HepG2 (cell line): ENCODE results near the gene ANKRD39. TPM values are rescaled to one million over a fixed set of nuclear protein-coding genes. Genes with fewer than 3 reads are reported as not detected.

ENCODE experiments used
- AGO1 ChIP-seq: fragments of 200-400 bp; formaldehyde crosslinking; IDR thresholded peaks from 2 replicates; pipeline ENCODE4 v1.6.1; 2017; ENCODE audit warnings: mild to moderate bottlenecking, low read depth, low read length, moderate library complexity; ENCODE audit not compliant: poor library complexity, severe bottlenecking
- ATF4 ChIP-seq, 2 experiments: fragments of 450-650 bp in 1 of 2; sonication (generic) in 1 of 2; formaldehyde crosslinking; IDR thresholded peaks; 2 replicates each; pipeline versions ENCODE4 v1.5.0 to v1.8.0; 2020 to 2022; ENCODE audit warnings: mild to moderate bottlenecking in 1 of 2, missing genetic modification reagents in 1 of 2
- ATF7-NPFF ChIP-seq: sonication (generic); formaldehyde crosslinking; IDR thresholded peaks from 2 replicates; pipeline ENCODE4 v1.8.1; 2023; ENCODE audit warnings: mild to moderate bottlenecking, low read depth, missing genetic modification reagents, moderate library complexity
- CCDC6 ChIP-seq: sonication (generic); formaldehyde crosslinking; IDR thresholded peaks from 2 replicates; pipeline ENCODE4 v1.8.1; 2022; ENCODE audit warnings: mild to moderate bottlenecking, missing genetic modification reagents, moderate library complexity
- CEBPB ChIP-seq: IDR thresholded peaks from 2 replicates; pipeline ENCODE4 v1.6.1; 2011; ENCODE audit warnings: low read depth, low read length, improper control_type of control experiment, borderline replicate concordance
- FLYWCH1 ChIP-seq: sonication (generic); formaldehyde crosslinking; IDR thresholded peaks from 2 replicates; pipeline ENCODE4 v1.8.1; 2023; ENCODE audit warnings: mild to moderate bottlenecking, missing genetic modification reagents
- HES4 ChIP-seq: sonication (generic); formaldehyde crosslinking; IDR thresholded peaks from 2 replicates; pipeline ENCODE4 v1.9.0; 2021; ENCODE audit warnings: mild to moderate bottlenecking, missing genetic modification reagents, borderline replicate concordance
- LCORL ChIP-seq, 2 experiments: fragments of 450-650 bp in 1 of 2; sonication (generic) in 1 of 2; formaldehyde crosslinking in 1 of 2; IDR thresholded peaks; 2 replicates each; pipeline versions ENCODE4 v1.5.0 to v1.6.1; 2017 to 2020; ENCODE audit warnings: antibody characterized with exemption in 1 of 2, missing genetic modification reagents in 1 of 2
- PHF5A ChIP-seq: IDR thresholded peaks from one replicate; pipeline ENCODE4 v1.6.1; 2018; ENCODE audit warnings: low read depth, missing genetic modification reagents; ENCODE audit not compliant: unreplicated experiment
- PLSCR1 ChIP-seq: sonication (generic); formaldehyde crosslinking; IDR thresholded peaks from 2 replicates; pipeline ENCODE4 v1.5.0; 2020; ENCODE audit warnings: missing genetic modification reagents, mild to moderate bottlenecking, borderline replicate concordance
- POGZ ChIP-seq: sonication (generic); formaldehyde crosslinking; IDR thresholded peaks from 2 replicates; pipeline ENCODE4 v1.4.0; 2020; ENCODE audit warnings: mild to moderate bottlenecking, missing genetic modification reagents
- POLR2AphosphoS2 ChIP-seq: IDR thresholded peaks from 2 replicates; pipeline ENCODE4 v1.6.1; 2011; ENCODE audit warnings: low read depth, low read length, improper control_type of control experiment
- RBFOX2 ChIP-seq: fragments of 200-400 bp; formaldehyde crosslinking; IDR thresholded peaks from 2 replicates; pipeline ENCODE4 v1.6.1; 2017; ENCODE audit warnings: low read depth, mild to moderate bottlenecking, low read length
- SATB2 ChIP-seq: sonication (generic); formaldehyde crosslinking; IDR thresholded peaks from 2 replicates; pipeline ENCODE4 v1.5.0; 2020; ENCODE audit warnings: missing genetic modification reagents
- SMARCE1 ChIP-seq: fragments of 450-650 bp; IDR thresholded peaks from 2 replicates; pipeline ENCODE4 v1.6.1; 2017; ENCODE audit warnings: borderline replicate concordance
- SNAI1 ChIP-seq: sonication (generic); formaldehyde crosslinking; IDR thresholded peaks from 2 replicates; pipeline ENCODE4 v1.5.0; 2020; ENCODE audit warnings: mild to moderate bottlenecking, missing genetic modification reagents, borderline replicate concordance
- SOX13 ChIP-seq, 3 experiments: fragments of 450-650 bp in 1 of 3; sonication (generic) in 1 of 3; formaldehyde crosslinking in 1 of 3; IDR thresholded peaks in 2 of 3; conservative IDR thresholded peaks in 1 of 3; 2 replicates each; pipeline versions ENCODE4 v1.5.0 to v1.6.1; 2016 to 2020; ENCODE audit warnings: antibody characterized with exemption in 1 of 3, mild to moderate bottlenecking in 1 of 3, missing compliant biosample characterization in 1 of 3, missing genetic modification reagents in 1 of 3, moderate library complexity in 1 of 3
- TIGD3 ChIP-seq: sonication (generic); formaldehyde crosslinking; IDR thresholded peaks from 2 replicates; pipeline ENCODE4 v1.5.1; 2020; ENCODE audit warnings: mild to moderate bottlenecking, missing genetic modification reagents, borderline replicate concordance
- YEATS2 ChIP-seq: sonication (generic); formaldehyde crosslinking; IDR thresholded peaks from 2 replicates; pipeline ENCODE4 v1.4.0; 2020; ENCODE audit warnings: missing genetic modification reagents, borderline replicate concordance
- ZFP37 ChIP-seq: sonication (generic); formaldehyde crosslinking; IDR thresholded peaks from 2 replicates; pipeline ENCODE4 v1.4.0; 2020; ENCODE audit warnings: missing genetic modification reagents, borderline replicate concordance
- ZNF17 ChIP-seq: sonication (generic); formaldehyde crosslinking; IDR thresholded peaks from 2 replicates; pipeline ENCODE4 v1.5.0; 2020; ENCODE audit warnings: mild to moderate bottlenecking, missing genetic modification reagents
- ZNF225 ChIP-seq: sonication (generic); formaldehyde crosslinking; IDR thresholded peaks from 2 replicates; pipeline ENCODE4 v1.4.0; 2020; ENCODE audit warnings: mild to moderate bottlenecking, missing genetic modification reagents
- ZNF33A ChIP-seq: sonication (generic); formaldehyde crosslinking; IDR thresholded peaks from 2 replicates; pipeline ENCODE4 v1.5.1; 2020; ENCODE audit warnings: missing genetic modification reagents, mild to moderate bottlenecking, moderate library complexity, borderline replicate concordance
- ZNF570 ChIP-seq: sonication (generic); formaldehyde crosslinking; IDR thresholded peaks from 2 replicates; pipeline ENCODE4 v1.4.0; 2020; ENCODE audit warnings: mild to moderate bottlenecking, missing genetic modification reagents, borderline replicate concordance
- ZNF619 ChIP-seq: sonication (generic); formaldehyde crosslinking; IDR thresholded peaks from 2 replicates; pipeline ENCODE4 v1.4.0; 2020; ENCODE audit warnings: mild to moderate bottlenecking, missing genetic modification reagents
- ZNF713 ChIP-seq: sonication (generic); formaldehyde crosslinking; IDR thresholded peaks from 2 replicates; pipeline ENCODE4 v1.4.0; 2020; ENCODE audit warnings: mild to moderate bottlenecking, missing genetic modification reagents
- ZNF775 ChIP-seq: sonication (generic); formaldehyde crosslinking; IDR thresholded peaks from 2 replicates; pipeline ENCODE4 v1.4.0; 2020; ENCODE audit warnings: missing genetic modification reagents, mild to moderate bottlenecking, moderate library complexity, borderline replicate concordance
- ZNF776 ChIP-seq: sonication (generic); formaldehyde crosslinking; IDR thresholded peaks from 2 replicates; pipeline ENCODE4 v1.4.0; 2020; ENCODE audit warnings: mild to moderate bottlenecking, missing genetic modification reagents
- ZZZ3 ChIP-seq: sonication (generic); formaldehyde crosslinking; IDR thresholded peaks from 2 replicates; pipeline ENCODE4 v1.4.0; 2020; ENCODE audit warnings: missing genetic modification reagents, mild to moderate bottlenecking, borderline replicate concordance
- polyA plus RNA-seq, 8 experiments: library from polyadenylated mRNA; depleted of rRNA in 3 of 8; stranded (reverse) in 7 of 8; unstranded in 1 of 8; fragments of >200 nt; fragmentation: Illumina TruSeq in 4 of 8; extraction: Trizol in 4 of 8; gene quantifications; 2 replicates each; pipeline versions ENCODE4 v1.2.1 to v1.2.3, GENCODE V29; 2011 to 2016; ENCODE audit warnings: low read depth in 4 of 8, missing spikeins in 1 of 8, mixed read lengths in 1 of 8; ENCODE audit not compliant: insufficient read depth in 1 of 8
- total RNA-seq, 5 experiments: library from RNA; depleted of rRNA; stranded (reverse); fragments of >200 nt; fragmentation: Illumina TruSeq; extraction: Trizol; gene quantifications; 2 replicates each; pipeline ENCODE4 v1.2.3, GENCODE V29; 2016; ENCODE audit warnings: low read depth in 1 of 5

ANKRD39 gene
- total and polyA plus RNA-seq, 2 of the 13 experiments (the other 11 are each of a cell fraction or from before 2014, with no cell fraction given) = 23.2 to 24.8 TPM

DNA sequence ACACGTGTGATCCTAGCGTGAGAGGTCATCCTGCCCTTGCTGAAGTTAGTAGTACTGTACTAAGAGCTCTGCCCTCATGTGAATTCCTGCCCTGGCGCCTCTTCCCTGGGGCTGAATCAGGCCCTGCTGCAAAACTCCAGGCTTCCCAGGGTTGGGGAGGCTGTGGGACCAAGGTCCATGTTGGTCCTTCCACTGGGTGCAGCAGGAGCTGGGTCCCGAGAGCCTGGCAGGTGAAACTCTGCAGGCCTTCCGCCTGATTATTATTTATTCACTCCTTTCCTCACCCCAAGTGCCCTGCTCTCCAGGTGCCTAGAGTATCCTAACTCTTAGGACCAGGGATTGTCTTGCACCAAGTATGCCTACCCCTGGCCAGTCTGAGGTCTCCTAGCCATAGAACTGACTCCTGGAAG lies 47.0 kb downstream of the ANKRD39 start (continued):
- TF ChIP-seq ATF4 (CRISPR knock-in tag; IDR thresholded peaks at IDR 0.05) (no peak), RBFOX2 (no peak), ATF7-NPFF (CRISPR knock-in tag) (no peak), ZFP37 (CRISPR knock-in tag) (no peak), ZNF33A (no peak), ZZZ3 (CRISPR knock-in tag) (0 out of 2 replicates have a peak, but pooled peaks have one; percentile 32), HES4 (no peak), POGZ (CRISPR knock-in tag) (peak; percentile 50), PHF5A (CRISPR knock-in tag) (no peak), ZNF776 (CRISPR knock-in tag) (no peak), SOX13 (IDR thresholded peaks at IDR 0.05) (no peak), SOX13 (CRISPR knock-in tag; conservative IDR thresholded peaks at IDR 0.05 in 1 of 2, IDR thresholded peaks at IDR 0.05 in 1 of 2) (peak in 1 of 2 experiments; percentile 36; a peak in 1 of 4 replicates), ZNF225 (no peak; the same call in 1 of the 2 replicates), AGO1 (no peak), SATB2 (CRISPR knock-in tag) (no peak), ZNF619 (CRISPR knock-in tag) (no peak), PLSCR1 (CRISPR knock-in tag) (no peak), ZNF713 (CRISPR knock-in tag) (no peak), CEBPB (no peak), ZNF570 (CRISPR knock-in tag) (no peak), ZNF775 (CRISPR knock-in tag) (no peak), TIGD3 (CRISPR knock-in tag) (no peak), CCDC6 (CRISPR knock-in tag) (0 out of 2 replicates have a peak, but pooled peaks have one; percentile 35), LCORL (IDR thresholded peaks at IDR 0.05) (no peak), LCORL (CRISPR knock-in tag; IDR thresholded peaks at IDR 0.05) (peak; percentile 60; the same call in 1 of the 2 replicates), SNAI1 (CRISPR knock-in tag) (no peak), YEATS2 (CRISPR knock-in tag) (no peak; the same call in 1 of the 2 replicates), POLR2AphosphoS2 (no peak), FLYWCH1 (CRISPR knock-in tag) (no peak), SMARCE1 (no peak), ZNF17 (CRISPR knock-in tag) (no peak)
